Measurements from ENCODE around the gene SEMA5B.

The SEMA5B gene

GRCh38 chr3:122886251-122886650 lies 141.3 kb downstream of the SEMA5B start:
- no peak for DNase-seq (ENCODE audit: low read depth)
- no peak overlapping the region for H3K4me3 ChIP-seq (ENCODE audit: low read depth, low read length)

DNA sequence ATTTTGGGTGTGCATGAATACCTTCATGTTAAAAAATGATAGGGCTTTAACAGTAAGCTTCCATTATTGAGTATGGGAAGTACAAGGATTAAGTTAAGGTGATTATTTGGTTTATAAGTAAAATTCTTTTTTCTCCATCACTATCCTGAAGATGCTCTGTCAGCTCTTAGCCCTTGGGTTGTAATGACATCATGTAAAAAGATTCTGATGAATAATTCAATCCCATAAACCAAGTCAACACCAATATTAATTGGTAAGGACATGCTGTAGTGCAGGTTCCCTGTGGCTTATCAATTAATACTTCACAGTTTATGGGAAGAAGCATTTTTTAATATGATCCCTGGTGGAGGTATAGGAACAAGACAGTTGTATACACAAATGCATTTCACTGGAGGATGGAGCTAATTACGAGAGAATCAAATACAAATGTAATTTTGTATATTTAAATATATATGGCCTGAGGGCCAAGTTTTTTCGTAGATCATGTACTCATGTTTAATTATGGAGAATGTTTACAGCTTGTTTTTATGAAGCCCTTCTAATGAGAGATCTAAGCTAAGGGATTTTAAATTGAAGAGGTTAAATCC lies 145.1 kb downstream of the SEMA5B start:
- no peak overlapping the region for H3K4me3 ChIP-seq (ENCODE audit: low read depth, low read length)

GRCh38 chr3:122880624-122881023 lies 146.9 kb downstream of the SEMA5B start:
- no peak overlapping the region for H3K4me3 ChIP-seq (ENCODE audit: low read depth, low read length)
- DNase-seq (ENCODE audit: low read depth): no peak

More for the DNA sequence above, 145.1 kb downstream of the SEMA5B start:
- DNase-seq (ENCODE audit: low read depth): no peak

DNA sequence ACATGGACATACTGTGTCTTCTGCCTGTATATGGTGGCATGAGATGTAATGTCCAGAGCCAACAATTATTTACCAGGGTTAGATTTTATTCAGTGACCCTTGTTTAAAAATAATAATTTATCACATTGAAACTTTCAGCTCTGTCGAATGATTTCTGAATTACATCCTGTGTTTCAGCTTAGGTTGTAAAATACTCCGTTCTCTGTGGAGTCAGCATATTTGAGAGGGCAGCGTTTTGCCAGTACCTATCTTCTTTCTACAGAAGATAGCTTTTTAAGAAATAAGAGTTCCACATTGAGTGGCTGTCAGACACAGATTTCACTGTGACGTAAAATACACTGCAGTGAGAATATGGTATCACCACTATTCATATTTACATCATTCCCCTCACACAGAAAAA lies 147.4 kb downstream of the SEMA5B start:
- H3K4me3 ChIP-seq (ENCODE audit: low read depth, low read length): no peak overlapping the region

DNA sequence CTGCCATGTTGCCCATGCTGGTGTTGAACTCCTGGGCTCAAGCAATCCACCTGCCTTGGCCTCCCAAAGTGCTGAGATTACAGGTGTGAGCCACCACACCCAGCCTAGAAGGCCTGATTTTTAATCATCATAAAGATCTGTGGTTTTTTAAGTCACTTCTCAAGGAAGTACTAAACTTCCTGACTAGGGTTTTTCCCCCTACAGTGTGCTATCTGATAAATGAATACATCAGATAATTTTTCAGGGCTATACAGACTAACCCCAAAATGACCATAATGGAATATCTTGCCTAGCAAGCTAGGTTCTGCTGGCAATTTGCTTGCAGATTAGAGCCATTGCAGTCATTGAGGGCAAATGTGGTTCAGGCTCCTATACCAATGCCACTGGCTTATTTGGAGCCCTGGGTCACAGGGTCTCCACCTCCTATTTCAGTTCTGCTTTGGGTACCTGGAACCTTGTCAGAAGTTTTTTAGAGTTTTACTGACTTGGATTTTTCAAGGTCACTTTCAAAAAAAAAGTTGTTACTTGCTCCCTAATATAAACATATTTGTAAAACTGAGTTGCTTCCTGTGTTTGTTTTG lies 151.9 kb downstream of the SEMA5B start:
- H3K4me3 ChIP-seq (ENCODE audit: low read depth, low read length): no peak overlapping the region
- no peak for DNase-seq (ENCODE audit: low read depth)

More for the DNA sequence above, 147.4 kb downstream of the SEMA5B start:
- DNase-seq (ENCODE audit: low read depth): no peak

DNA sequence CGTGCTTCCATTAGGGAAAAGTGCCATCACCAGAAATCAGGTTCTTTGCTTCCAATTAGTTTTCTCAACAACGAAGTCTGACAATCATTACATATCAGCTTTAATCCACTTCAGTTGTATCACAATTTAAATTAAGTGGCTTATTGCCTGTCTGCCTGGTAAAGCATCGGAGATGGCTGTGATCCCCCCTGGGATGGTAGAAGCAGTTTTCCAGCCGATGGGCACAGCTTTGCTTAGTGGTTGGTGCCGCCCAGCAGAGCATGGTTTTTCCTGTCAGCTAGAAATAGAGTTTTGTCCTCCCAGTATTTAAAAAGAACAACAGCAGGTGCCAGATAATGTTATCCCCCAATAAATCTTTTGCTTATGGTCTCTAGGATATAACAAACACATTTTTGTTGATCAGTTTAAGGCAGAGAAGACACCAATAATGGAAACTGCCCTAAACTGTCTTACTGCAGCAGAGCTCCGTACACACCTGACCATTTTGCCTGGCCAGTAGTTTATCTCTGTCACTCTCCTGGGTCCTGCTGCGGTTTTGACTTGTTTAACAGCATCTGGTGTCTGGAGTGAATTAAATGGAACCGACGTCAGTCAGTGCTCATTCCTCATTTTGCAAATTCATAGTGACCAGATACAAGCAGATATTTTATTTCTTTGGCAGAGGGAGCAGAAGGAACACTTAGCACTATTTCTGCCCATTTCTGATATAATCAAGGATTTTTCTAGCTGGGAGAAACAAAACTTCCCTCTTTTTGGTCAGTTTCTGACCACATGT lies 153.6 kb downstream of the SEMA5B start:
- DNase-seq (ENCODE audit: low read depth): no peak

DNA sequence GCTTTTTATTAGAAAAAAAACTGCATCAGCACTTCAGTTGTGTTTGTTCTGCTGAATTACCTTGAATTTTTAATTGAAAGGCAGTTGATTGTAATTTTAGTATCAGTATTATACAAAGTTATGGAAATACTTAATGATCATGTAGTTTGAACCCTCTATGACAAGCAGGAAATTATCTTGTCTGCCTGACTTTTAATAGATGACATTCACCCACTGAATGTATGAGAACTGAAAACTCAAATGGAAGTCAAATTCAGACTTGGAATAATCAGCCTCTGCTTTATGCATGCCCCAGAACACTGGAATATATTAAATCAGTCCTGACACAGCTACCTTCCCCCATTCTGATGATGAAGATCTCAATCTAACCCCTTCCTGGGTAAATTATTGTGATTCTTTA lies 159.2 kb downstream of the SEMA5B start:
- H3K4me3 ChIP-seq (ENCODE audit: low read depth, low read length): no peak overlapping the region
- DNase-seq (ENCODE audit: low read depth): no peak

More for the DNA sequence above, 153.6 kb downstream of the SEMA5B start:
- H3K4me3 ChIP-seq (ENCODE audit: low read depth, low read length): no peak overlapping the region

GRCh38 chr3:122864498-122864897 lies 163.1 kb downstream of the SEMA5B start:
- no peak overlapping the region for H3K4me3 ChIP-seq (ENCODE audit: low read depth, low read length)
- DNase-seq (ENCODE audit: low read depth): peak; percentile 3

DNA sequence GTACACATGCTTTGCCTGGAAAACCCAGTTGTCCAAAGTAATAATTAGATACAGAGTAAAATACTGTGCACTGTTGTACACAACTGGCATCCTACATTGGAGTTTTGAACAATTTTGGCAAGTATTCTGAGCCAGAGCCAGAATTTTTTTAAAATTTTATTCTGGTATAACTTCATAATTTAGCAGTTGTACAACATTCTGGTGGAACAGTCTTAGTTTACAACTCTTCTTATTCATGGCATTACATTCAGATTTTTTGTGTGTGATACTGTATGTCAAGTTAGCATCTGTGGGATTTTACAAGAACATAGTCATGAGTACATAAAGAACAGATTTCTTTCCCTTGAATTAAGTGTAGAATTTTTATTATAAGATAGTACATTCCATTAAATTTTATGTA lies 165.2 kb downstream of the SEMA5B start:
- H3K4me3 ChIP-seq (ENCODE audit: low read depth, low read length): no peak overlapping the region
- DNase-seq (ENCODE audit: low read depth): no peak
